CD4-positive, alpha-beta T cell treated with Interleukin-1 beta for 1 hour (primary cell): ENCODE data around the gene SLC38A11.

Experiments
- DNase-seq, 2 donors: peaks; one replicate each; pipeline ENCODE4 v3.0.0-alpha.2; 2020 to 2022

Gene SLC38A11

DNA sequence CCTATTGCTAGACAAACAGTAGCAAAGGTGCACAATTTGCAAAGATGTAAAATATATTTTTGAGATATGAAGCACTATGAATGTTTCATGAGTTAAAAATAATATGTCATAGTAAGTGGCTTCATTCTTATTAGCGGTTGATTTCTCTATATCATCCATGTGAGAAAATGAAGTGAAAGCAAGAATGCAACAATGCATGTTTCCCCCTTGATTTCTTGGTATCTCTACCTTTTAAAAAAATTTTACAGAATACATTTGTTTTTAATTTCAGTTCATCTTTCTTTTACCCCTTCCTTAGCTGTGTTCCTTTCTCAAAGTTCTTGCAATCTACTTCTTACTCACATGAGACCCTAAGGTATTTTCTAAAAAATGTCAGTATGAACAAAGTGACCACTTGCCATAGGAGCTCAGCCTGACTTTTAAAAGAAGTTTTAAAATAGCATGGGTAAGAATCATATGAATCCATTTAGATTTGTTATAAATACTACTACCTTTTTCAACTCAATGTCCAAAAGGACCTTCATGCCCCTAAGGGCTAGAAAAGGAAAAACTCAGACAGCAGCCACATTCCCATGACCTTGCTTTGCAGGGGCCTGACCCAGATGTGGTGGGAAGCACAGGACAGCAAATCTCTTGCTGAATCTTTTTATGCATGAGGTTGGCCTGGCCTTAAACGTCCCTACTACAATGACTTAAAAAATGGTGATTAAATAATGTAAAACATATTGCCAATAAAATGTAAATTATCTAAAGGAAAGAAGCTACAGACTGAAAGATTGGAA lies 14.8 kb upstream of the SLC38A11 start:
- DNase-seq, result no peak

DNA sequence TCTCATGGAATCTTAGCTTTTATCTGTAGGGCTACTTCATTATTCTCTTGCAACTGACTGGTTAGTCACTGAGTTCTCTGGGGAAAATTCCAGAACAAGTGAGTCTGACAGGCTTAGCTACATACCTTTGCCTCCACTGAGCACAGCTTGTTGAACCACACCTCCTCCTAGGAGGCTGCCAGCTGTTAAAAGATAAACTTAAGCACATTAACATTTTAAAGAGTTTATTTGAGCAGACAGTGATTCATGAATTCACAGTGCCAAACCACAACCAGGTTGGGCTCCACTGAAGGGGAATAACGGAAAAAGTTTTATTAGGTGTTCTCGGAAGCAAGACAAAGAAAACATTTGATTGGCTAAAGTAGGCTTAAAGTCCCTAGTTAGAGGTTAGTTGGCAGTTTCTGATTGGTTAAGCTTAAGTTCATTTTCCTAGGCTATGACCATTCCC lies 12.5 kb upstream of the SLC38A11 start:
- no peak for DNase-seq

DNA sequence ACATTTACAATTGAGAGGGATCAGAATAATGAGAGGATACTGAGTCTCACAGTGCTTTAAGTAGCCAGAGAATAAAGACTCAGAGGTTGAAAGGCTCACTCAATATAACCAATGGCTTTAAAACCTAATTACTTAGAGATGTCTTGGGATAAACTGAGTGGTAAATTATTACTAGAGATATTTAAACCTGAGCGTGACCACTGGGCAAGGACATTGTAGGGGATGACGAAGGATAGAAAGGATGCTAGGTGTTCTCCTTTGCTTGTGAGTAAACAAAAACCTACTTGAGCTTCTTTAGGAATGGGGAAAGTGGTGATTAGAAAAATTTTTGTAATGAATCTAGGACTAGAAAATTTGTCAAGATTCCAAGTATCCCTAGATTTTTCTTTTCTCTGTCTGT lies 12.0 kb upstream of the SLC38A11 start:
- DNase-seq, result no peak

DNA sequence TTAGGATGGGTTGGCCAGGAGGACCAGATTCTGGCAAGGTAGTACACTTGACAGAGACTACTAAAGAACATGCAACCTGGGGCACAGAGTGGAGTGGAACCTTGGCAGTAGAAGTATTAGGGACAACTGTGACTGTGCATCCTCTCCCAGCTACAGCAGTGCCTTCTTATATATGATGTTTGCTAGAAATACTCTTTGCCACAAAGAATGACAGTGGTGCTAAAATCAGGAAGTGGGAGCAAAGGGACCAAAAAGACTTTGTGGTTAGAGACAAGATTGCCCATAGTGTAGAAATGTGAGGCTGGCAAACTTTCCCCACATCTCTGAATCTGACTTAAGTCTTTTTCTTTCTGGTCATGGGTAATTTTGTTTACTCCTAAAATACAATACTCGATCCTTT lies 9.4 kb upstream of the SLC38A11 start:
- DNase-seq, result no peak

DNA sequence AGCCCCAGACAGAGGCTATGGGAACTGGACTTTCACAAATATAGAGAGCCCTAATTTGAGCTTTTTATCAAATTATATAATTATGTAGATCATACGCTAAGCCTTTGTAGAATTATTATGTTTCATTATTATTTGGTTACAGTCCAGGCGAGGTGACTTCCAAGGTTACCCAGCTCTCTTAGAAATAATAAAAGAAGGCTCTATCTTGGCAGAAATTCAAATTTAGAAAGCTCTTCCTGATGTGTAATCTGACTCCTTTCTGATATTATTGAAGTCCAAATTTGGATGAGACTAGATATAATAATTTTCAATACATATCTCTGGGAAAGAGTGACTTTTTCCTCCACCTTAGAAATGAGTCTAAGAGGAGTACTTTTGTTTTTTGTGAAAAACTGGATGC lies 4.8 kb upstream of the SLC38A11 start:
- no peak for DNase-seq

DNA sequence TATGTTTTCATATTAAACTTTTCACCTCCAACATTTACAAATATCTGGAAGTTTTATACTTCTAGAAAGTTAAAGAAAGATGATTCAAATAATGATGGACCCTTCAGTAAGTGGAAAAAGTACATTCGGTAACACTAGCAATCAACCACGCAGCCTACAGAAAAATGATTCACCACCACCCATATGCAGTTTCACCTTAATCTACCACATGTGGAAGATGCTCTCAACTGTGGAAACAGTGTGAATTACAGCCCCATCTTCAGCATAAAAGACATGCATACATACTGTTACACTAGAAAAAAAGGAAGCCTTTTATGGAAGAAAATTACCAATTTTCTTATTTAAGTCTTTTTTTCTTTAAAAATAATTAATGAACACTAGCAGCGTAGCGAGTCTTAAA lies 1.1 kb downstream of the SLC38A11 start:
- no peak for DNase-seq

DNA sequence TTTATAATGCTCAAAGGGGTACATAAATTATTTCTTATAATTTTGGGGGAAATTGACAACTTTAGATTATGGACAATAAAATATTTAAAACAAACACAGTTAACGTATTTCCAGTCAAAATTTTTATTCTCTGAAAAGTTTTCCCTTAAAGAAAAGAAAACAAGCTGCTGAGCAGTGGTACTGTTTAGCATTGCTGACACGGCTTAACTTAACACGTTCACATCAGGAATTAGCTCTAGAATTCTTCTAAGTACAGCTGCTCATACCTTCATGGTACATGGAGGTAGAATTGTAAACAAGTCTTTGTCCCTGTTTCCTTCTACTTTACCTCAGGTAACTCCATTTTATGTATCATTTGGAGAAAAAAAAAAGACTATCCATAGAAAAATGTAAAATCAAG lies 2.0 kb downstream of the SLC38A11 start:
- DNase-seq, result no peak

DNA sequence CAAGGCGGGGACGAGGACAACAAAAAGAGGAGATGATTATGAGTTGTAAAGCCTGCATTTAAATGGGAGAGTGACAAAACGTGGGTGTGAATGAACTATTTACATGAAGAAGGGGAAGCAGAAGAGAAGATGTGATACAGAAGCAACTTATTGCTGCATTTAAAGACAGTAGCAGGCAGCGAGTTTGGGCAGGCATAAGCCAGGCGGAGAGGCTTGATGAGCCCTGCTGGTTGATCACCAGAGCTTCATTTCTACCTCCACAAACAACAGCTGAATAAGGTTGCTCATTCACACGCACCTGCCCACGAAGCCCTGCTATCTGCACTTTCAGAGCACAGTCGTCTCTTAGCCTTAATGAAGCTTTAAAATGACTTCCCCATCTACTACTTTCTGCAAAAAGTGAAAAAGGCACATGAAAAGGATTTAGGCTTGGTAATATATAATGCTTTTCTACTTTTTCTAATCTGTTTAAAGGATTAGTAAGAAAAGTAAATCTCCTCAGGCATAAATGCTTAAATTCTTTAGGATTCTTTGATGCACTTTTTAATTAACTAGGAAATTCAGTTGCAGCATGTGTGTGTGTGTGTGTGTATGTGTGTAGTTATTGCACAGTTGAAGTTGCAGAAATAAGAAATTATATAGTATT lies 3.1 kb downstream of the SLC38A11 start:
- DNase-seq, result no peak

DNA sequence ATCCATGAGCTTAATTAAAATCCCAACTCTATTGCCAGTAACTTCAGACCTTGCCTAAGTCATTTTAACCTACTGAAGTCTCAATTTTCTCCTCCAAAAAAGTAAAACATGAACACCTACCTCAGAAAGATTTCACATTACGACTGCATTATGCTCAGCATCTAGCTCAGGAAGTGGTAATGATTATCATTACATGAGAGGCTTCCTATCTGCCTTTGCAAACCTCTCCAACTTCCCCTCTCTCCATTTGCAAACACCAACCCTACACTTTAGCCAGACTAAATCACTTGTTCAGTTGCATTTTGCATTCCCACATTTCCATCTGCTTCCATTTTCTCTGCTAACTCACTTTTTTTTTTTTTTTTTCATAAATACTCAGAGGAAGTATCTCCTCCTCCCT lies 6.8 kb downstream of the SLC38A11 start:
- DNase-seq, result no peak

DNA sequence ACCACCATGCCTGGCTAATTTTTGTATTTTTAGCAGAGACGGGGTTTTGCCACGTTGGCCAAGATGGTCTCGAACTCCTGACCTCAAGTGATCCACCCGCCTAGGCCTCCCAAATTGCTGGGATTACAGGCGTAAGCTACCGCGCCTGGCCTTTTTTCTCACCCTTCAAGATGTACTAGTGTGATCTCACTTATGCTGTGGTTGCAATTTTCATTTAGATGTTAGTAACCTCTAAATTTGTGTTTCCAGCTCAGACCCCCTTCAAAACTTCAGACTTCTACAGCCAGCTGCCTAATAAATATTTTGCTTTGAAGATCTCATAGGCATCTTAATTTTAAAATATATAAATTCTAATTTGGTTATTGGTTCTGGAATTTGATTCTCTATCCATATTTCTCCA lies 8.0 kb downstream of the SLC38A11 start:
- DNase-seq, result no peak

DNA sequence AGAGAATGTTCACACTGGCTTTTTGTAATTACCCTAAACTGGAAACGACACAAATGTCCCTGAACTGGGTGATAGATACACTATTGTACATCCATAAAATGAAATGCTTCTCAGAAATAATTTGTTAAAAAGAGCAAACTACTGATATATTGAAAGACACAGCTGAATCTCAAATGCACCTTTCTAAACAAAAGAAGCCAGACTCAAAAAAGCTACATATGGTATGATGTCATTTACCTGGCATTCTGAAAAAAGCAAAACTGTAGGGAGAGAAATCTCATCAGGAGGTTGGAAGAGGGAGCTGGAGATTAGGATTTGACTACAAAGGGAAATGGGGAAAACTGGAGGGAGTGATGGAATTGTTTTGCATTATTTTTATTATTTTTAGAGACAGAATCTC lies 12.0 kb downstream of the SLC38A11 start:
- no peak for DNase-seq

DNA sequence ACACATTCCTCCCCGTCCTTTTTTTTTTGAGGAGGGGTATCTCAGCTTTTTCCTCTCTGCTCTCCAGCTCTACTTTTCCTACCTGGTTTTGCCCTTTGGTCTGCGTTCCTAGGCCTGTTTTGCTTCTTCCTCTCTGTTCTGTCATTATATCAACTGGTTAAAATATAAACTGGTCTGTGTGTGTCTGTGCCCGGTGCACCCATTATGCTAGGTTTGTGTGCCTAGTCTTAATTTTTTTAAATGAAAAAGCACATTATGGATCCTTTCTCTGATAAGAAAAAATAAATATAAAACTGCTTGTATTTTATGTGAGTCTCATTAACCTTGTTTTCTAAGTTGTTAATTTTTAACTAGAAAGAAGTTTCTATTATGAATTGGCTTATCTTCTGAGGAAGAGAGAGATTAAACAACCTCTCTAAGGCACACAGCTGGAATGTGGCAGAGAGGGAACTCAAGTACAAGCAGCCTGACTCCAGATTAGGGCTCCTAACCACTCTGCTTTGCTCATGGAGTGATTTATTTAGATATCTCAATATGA lies 17.4 kb downstream of the SLC38A11 start:
- DNase-seq, result no peak

DNA sequence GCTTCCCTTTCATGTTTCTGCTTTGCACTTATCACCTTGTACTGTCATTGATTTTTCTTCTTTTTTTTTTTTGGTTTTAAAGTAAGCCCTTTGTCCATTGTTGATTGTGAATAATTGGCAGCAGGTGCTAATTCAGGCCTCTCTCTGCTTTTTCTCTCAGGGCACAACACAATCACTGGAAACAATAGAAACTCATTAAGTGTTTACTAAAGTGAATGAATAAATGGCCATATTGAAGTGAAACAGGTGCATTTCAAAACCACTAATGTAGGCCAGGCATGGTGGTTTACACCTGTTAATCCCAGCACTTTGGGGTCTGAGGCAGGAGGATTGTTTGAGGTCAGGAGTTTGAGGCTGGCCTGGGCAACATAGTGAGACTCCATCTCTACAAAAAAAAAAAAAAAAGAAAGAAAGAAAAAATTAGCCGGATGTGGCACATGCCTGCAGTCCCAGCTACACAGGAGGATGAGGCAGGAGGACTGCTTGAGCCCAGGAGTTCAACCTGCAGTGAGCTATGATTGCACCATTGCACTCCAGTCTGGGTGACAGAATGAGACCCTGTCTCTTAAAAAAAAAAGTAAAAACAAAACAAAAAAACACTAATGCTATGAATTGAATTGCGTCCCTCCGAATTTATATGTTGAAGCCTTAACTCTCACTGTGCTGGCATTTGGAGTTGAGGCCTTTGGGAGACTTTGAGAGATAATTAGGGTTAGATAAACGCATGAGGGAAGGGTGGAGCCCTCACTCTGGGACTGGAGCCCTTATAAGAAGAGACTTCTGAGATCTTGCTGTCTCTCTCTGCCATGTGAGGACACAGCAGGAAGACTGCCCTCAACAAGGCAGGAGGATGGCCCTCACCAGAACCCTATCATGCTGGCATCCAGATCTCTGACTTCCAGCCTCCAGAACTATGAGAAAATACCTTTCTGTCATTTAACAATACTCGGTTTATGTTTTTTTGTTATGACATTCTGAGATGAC lies 19.9 kb downstream of the SLC38A11 start:
- DNase-seq, result no peak

DNA sequence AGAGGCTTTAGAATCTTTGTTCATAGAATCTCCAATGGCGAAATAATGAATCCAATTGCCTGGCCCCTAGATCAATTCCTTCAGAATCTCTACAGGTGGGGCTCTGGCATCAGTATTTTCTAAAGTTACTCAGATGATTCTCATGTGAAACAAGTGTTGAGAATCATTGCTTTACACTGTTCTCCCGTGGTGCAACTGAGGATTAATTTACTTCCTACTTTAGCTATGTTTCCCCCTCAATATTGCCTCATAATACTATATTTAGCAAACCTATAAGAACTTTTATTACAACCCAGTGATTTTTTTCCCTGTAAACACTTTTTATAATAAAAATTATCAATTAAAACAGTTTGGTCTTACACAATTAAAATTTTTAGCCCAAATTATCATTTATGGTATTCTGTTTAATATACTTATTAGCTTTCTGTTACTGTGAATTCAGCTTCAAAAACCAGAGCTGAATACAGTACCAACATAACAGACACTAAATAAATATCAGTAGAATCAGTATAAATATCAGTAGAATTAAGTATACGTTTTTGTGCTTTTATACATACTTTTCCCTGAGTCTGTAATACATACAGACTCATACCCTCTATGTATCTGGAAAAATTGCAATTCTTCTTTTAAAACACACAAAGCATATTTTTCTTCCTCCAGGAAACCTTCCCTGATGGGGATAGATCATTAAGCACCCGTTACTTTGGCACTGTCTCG lies 20.8 kb downstream of the SLC38A11 start:
- no peak for DNase-seq

DNA sequence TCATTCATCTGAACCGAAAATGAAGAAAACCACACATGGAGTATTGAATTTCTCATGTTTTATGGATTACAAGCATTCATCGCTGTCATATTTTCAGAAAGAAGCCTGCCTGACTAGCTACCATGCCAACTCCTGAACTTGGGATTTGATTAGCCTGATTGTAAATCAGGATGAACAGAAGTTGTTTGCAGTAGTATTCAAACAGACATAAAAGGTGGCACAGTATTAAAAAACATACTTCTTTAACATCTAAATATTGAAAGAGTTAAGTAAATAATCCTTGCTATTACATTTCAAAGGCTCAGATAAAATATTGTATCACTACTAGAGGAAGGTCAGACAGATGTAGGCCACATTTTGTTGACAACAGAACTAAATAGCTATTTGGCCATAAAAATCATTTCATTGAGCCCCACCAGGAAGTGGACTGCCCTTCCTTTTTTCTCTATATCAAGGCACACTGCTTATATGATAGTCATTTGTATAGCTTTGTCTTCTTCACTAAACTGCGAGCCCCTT lies 21.6 kb downstream of the SLC38A11 start:
- DNase-seq, result no peak

DNA sequence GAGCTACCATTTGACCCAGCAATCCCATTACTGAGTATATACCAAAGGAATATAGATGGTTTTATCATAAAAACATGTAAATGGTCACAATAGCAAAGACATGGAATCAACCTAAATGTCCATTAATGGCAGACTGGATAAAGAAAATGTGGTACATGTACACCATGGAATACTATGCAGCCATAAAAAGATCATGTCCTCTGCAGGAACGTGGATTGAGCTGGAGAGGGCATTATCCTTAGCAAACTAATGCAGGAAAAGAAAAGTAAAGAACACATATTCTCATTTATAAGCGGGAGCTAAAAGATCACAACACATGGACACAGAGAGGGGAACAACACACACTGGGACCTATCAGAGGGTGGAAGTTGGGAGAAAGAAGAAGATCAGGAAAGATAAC lies 22.9 kb downstream of the SLC38A11 start:
- DNase-seq, result no peak

DNA sequence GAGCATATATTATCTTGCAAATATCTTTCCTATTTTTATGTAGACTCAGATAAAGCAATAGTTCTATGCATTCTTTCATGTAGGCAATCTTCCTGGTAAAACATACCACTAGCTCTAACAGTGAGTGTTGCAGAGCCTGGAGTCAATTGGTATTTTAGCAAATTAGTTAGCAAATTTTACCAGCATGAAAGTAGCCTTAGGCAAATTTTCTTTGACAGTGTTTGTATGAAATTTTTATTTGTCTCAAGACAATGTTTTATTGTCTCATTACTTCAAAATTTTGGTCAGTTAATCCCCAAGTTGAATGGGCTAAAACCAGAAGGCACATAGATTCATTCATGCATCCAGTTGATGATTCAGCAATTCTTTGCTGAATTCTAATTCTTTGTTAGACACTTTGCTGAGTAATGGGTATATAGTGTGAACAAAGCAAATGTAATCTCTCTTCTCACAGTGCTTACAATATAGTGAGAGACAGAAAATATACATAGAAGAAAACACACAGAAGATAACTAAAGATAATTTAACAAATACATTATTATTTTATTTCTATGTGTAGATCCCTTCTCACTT lies 27.1 kb downstream of the SLC38A11 start:
- DNase-seq, result no peak

DNA sequence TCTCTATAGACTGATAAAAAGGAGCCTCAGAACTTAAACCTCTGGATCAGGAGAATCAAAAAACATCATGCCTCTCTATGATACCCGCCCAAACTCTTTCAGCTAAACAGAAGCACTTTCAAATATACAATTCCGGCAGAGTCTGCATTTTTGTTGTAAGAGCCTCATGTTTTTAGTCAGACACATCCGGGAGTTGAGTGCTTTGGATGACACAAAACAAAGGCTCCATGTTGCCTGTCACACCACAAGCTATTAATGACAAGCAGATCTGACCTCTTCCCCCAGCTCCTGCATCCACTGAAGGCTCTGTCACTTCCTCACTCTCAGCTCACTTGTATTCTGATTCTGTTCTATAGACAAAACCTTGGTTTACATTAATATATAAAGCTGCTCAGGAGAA lies 33.2 kb downstream of the SLC38A11 start:
- DNase-seq, result no peak

DNA sequence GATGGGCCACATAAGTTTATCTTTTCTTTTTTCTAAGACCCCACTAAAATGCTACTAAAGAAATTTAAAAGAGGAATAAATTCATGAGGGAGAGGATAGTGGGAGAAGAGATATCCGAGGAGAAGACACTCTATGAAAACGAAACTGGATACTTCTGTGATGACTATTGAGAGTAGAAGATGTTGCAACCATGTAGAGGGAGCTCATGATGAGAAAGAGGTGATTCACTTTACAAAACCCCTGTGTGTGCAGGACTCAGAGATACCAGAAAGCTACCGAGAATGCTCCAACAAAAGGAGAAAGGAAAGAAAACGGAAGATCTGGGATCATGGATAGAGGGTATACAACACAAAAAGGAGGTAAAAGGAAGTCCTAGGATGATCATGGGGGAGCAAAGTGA lies 34.9 kb downstream of the SLC38A11 start:
- DNase-seq, result no peak

DNA sequence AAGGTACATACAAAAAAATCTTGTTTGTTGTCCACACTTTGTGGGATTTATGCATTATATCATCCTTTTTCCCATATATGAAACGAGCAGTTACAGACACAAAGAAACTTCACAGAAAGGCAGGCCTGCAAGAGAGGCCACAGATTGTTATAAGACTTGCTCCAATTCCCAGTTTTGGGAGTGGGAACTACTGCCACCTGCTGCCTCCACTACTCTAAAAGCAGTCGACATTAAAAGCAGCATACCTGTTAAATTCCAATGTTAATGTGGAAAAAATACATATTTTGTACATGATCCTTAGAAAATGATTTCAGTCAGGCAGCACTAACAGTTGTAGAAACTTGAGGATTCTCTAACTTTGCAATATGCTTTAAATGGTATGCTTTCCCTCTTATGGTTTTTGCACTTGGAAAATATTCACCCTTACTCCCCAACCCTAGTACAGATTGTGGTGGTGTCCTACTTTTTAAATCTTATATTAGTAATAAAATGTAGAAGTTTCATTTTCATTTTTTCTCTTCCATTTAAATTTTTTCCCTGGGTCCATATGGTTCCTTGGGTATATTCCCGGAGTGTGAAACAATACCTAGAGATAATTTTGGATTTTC lies 37.9 kb downstream of the SLC38A11 start:
- DNase-seq, result no peak

DNA sequence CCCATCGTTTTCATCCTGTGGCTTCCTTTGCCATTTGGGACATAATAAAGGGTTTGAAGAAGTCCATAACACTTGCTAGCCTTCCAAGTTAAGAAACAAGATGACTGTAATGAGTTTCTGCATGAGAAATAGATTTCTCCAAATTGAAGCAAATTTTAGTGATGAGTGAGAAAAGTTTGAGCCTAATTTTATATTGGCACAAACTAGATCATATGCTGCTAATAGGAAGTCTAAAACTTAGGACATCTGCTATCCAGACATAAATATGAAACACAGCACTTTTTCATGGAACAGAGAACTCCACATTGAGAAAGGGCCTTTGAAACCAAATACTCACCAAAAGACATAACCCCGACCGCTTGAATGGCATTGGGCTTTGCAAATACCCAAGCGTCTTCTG lies 39.8 kb downstream of the SLC38A11 start:
- no peak for DNase-seq
